Occipital lobe (tissue), 2 donors: Measurements from ENCODE around the gene MAPT. TPM values are rescaled to one million over a fixed set of nuclear protein-coding genes. Genes with fewer than 3 reads are reported as not detected.
A peak's percentile ranks its signal among the peaks of the same experiment; 100 is the strongest.
"Not testable (repeated sequence)": the region's sequence is repeated elsewhere in the genome, so short reads cannot be mapped to it uniquely, and the experiment has no call there.

ENCODE experiments used
- DNase-seq: peaks from one replicate; lab custom pipeline; 2025; lab: John Stamatoyannopoulos, UW
- total RNA-seq: library from RNA; depleted of rRNA; stranded (reverse); fragments of >200 nt; gene quantifications from one replicate; pipeline ENCODE4 v1.2.3, GENCODE V29; 2014

Gene MAPT
- total RNA-seq, 1 donor from 2014 or later: 93.1 TPM

DNA sequence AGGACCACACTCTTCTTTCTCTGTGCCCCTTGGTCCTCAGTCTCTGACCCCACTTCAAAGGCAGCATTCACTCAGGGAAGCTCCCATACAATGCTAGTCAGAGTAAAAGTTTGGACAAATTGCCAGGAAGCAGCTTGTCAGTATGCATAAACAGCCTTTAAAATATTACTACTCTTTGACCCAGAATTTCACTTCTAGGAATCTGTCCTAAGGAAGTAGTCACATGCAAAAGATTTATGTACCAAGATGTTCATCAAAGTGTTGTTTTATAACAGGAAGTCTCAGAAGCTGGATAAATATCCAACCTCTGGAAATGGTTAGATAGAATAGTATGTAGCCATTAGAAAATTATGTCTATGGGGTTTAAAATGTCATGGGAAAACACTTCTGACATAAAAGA lies 31.0 kb downstream of the MAPT start:
- DNase-seq: no peak

DNA sequence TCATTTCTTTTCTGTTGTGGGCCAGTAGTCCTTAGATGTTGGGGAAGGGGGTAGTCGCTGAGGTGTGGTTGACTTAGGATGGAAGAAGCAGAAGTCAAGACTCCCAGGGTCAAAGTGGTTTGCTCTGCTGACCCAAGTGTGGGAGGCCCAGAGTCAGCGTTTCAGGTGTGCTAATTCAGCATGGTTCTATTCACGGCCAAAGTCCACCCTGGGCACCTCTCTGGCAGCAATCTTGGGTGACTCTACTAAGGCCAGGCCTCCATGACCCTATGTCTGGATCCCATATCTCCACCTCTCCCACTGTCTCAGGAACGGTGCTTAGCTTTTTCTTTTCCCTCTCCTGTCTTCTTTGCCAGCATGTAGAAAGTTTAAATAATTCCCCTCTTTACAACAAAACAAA lies 32.9 kb downstream of the MAPT start:
- DNase-seq: no peak

DNA sequence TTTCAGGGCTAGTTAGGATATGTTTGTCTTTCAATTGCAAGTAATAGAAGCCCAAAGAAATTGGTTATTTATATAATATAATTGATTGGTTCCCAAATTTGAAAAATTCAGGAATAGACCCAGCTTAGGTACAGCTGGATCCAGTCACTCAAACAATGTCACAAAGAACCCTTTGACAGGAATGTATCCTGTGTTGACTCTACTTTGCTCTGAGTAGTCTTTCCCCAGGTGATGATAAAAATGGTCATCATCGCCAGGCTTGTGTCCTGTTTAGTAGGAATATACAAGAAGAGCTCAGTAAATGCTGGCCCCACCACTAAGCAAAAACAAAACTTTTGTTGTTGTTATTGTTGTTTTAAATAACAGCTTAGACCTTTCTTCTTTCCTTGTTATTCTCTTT lies 35.0 kb downstream of the MAPT start:
- DNase-seq: no peak

DNA sequence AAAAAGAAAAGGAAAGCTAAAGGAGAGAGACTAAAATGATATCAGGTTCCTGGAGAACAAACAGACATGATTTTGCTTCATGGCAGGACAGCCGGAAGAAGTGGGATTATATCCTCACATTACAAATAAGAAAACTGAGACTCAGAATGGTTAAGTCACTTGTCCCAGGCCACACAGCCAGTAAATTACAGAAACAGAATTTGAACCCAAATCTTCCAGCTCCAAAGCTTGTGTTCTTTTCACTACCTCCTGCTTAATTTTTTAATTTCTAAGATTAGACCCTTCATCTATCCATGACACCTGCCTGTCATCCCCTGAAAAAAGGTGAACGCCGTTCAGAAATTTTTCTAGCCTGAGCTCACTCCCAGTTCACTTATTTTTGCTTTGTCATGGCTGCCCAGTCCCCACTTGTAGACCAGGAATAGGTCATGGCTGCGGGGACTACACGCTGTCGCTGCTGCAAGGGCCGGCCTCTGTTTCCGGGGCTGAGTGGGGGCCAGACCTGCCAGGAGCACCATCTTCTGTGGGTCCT lies 36.1 kb downstream of the MAPT start:
- no peak for DNase-seq

DNA sequence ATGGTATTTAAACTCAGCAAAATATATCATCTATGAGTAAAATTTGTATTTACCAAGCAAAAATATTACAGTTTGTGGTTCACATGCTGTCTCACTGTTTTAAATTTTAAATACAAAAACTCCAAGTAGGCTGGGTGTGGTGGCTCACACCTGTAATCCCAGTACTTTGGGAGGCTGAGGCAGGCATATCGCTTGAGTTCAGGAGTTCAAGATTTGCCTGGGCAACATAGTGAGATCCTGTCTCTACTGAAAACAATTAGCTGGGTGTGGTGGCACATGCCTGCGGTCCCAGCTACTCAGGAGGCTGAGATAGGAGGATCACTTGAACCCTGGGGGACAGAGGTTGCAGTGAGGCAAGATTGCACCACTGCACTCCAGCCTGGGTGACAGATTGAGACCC lies 37.3 kb downstream of the MAPT start:
- no peak for DNase-seq

DNA sequence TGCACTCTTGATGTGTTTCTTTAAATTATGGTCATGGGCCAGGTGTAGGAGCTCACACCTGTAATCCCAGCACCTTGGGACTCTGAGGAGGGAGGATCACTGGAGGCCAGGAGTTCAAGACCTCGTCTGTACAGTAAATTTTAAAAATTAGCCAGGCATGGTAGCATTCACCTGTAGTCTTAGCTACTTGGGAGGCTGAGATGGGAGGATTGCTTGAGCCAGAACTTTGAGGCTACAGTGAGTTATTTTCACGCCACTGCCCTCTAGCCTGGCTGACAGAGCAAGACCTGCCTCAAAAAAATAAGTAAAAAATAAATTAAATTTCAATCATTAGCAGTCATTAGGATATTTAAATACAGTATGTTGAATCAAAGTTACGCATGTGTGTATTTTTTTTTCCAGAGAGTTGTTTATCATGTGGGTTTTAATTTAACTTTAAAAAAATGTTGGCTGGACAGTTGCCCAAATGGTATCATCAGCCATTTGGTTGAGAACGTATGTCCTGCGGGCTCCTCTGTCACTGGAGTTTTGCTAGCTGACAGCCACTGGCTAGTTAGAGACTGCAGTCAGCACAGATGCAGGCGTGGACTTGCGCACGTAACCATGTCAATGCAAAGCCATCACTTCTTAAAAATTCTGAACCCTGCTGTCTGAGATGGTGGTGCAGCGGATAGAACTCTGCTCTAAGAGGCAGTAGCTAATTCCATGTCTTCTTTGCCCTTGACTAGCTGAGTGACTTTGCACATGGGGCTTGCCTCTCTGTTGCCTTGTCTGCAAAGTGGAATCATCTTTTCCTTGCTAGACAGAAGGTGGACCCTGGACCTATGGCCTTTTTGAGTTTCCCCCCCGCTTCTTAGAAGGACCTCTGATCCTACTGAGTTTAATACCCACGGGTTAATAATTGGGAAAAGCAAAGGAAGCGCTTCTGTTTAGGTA lies 40.0 kb downstream of the MAPT start:
- DNase-seq: no peak

DNA sequence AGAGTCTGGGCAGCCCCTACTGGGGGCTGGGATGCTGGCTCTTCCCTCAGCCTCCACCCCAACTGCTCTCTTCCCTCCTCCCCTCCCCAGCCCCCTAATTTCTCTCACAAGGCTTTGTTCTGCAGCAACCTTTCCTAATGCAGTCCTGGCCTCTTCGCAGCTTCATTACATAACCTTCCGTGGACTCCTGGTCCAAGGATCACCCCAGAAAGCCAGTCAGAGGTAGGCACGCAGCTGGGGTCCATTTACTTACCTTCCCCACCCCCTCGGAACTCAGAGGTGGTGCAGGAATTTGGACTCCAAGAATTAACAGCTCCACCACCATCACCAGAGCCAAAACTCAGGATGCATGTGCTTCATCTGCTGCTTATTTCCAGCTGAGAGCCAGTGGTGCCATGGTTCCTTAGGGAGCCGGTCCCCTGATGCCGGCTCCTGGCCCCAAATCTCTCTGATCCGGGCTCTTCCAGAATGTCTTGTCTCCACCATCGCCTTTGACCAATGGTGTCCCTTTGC lies 40.9 kb downstream of the MAPT start:
- no peak for DNase-seq

DNA sequence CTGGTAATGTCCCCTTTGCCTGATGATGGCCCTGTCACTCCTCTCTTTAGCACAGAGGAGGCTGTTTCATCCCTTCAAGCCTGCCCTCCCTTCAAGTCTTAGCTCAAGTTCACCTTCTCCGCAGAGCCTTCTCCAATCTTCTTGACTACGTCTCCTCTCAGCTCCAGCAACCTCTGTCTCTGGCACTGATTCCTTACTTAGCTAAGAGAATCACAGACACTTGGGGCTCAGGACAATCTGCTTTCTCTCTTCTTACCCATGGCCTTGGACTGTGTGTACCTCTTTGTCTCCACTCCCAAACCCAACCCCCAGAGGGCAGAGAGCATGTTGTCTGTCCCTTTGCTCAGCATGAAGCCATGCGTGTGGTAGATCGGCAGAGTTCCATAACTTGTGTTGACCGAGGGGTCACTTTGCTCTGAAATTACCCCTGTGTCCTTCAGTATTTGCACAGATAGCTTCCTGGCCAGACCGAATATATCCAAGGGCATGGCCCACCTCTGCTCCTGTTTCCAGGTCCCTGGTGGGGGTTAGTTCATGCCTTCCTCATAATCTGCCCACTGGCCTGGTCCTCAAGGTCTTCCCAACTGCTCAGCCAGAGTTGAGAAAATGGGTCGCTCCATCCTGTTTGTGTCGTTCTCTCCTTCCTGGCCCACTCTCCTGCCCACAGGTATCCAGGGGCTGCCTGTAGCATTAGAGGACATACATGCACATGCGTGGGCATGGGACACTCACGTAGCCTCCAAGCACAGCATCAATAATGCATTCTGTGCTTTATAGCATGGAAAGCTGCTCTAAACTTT lies 41.6 kb downstream of the MAPT start:
- DNase-seq: no peak

DNA sequence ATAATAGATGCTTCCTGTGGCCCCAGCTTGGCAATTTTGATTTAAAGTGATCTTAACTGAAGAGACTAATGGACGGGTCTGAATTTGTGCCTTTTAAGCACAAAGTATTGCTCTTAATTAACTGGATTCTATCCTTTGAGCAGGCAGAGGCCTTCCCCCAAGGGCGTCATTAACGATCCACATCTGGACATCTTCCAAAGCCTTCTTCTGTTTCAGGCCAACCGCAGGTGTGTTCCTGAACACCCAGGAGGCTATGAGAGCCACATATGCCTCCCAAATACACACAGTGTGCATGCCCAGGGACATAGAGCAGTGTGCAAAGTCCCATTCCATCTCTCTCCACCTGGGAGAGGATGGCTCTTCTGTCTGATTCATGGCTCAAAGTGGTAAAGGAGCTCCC lies 42.3 kb downstream of the MAPT start:
- no peak for DNase-seq

DNA sequence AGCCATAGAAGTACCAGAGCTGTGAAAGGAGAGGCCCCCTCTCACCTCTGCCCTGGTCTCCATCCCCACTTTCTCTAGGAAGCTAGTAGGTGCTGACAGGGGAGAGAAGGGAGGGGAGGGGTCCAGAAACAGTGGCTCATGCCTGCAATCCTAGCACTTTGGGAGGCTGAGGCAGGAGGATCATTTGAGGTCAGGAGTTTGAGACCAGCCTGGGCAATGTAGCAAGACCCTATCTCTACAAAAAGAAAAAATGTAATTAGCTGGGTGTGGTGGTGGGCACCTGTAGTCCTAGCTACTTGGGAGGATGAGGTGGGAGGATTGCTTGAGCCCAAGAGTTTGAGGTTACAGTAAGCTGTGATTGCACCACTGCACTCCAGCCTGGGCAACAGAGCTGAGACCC lies 42.8 kb downstream of the MAPT start:
- DNase-seq: not testable (repeated sequence)

DNA sequence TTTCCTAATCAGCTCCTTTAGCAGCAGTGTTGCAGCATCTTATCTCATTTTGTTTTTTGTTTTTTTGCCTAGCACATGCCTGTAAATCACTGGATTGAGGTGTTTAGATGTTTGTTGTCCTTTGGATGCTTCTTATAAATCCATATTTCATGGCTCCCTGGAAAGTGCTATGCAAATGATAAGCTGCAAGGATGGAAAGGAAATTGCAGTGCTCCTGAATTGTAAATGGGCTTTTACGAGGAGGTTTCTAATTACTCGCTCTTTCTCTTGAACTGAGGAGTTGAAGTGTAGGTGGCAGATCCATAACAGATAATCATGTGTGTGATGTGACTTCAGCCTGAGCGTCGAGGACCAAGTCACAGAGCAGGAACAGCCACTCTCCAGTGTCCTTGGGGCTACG lies 45.0 kb downstream of the MAPT start:
- DNase-seq: no peak

DNA sequence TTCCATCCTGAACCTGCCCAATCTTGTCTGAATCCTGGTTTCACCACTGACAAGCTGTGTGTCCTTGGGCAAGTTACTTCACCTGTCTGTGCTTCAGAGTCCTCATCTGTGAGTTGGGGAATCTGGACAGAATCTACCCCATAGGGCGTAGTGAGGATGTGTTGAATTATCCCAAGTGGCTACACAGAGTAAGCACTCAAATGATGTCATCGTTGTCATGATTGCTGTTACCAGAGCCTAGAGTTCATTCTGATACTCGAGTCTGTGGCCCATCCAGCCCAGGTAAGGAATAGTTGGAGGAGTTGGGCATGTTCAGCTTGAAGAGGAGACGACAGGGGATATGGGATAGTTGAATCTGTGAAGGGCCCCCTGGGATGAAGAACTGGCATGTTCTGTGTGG lies 45.9 kb downstream of the MAPT start:
- DNase-seq: no peak

DNA sequence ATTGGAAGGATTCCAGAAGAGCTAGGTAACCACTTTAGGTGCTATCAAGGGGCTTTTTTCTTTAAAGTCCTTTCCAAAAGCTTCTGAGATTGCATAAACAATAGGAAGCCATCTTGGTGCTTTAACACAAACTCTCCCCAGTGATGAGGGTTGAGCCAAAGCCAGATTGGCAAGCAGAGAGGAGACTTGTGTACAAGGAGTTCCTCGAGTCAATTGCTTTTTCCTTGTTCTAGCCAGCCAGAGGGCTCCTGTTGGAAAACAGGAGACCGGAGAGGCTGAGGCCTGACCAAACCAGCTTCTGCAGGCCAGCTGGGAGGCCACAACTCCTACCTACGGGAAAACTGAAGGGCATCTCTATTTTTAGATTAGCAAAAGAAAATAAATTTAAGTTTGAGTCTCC lies 46.5 kb downstream of the MAPT start:
- DNase-seq: peak; percentile 30

DNA sequence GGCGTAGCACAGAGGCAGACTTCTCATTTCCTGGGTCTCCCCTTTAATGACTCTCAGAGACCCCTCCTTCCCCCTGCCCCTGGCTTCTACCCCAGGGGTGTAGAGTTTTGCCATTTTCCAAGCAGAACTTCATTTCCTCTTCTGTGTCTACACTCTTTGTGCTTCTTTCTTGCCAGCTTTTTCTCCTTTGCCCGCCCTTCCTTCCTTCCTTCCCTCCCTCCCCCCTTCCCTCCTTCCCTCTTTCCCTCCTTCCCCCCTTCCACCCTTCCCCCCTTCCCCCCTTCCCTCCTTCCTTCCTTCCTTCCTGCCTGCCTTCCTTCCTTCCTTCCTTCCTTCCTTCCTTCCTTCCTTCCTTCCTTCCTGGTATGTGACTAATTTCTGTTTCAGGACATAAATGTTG lies 47.0 kb downstream of the MAPT start:
- DNase-seq: no peak

DNA sequence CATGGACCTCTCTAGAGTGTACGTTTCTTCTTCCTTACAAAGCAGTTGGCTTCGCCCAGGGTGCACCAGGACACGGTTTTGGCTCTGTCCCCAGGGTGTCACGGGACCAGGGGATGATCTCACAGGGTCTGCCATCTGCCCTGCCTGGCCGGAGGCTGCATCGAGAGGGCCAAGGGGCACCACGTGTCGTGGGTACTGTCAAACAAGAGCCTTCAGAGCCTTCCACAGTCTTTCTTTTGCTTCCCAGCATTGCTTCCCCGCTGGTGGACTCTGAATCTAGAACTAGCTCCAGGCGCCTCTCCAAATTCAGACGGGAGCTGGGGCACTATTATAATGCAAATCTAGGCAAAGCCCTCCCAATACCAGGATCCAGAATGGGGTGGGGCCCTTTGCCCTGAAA lies 47.9 kb downstream of the MAPT start:
- peak; percentile 95 for DNase-seq

DNA sequence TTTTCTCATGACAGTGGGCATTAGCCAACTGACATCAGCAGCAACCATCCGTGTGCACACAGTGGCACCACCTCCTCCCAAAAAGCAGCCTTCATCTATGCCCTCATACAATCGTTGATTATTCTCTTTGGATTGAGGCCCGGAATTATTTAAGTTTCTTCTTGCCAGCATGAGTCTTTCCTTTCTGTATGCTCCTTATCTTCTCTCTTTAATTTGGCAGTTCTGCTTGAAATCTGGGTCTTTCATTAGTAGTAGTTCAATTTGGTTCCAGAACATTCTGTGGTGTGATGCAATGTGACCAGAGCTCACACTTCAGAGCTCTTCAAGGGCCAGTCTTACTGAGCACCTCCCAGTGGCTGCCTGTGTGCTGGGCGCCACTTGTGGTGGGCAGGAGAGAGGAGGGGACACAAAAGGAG lies 52.5 kb downstream of the MAPT start:
- no peak for DNase-seq

DNA sequence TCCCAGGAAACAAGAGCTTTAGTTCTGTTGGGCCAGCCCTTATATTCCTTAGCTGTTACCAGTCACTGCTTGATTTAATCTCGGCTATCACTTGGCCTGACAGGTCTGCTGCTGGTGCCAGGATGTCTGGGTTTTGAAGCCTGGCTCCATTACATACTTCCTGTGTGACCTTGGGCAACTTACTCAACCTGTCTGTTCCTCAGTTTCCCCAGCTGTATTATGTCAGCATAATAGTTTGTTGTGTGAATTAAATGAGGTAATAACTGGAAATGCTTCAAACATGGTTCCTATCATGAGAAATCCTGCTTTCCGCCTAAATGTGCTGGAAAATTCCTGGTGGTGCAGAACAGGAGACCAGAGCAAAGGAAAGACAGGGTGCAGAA lies 54.1 kb downstream of the MAPT start:
- DNase-seq: no peak

DNA sequence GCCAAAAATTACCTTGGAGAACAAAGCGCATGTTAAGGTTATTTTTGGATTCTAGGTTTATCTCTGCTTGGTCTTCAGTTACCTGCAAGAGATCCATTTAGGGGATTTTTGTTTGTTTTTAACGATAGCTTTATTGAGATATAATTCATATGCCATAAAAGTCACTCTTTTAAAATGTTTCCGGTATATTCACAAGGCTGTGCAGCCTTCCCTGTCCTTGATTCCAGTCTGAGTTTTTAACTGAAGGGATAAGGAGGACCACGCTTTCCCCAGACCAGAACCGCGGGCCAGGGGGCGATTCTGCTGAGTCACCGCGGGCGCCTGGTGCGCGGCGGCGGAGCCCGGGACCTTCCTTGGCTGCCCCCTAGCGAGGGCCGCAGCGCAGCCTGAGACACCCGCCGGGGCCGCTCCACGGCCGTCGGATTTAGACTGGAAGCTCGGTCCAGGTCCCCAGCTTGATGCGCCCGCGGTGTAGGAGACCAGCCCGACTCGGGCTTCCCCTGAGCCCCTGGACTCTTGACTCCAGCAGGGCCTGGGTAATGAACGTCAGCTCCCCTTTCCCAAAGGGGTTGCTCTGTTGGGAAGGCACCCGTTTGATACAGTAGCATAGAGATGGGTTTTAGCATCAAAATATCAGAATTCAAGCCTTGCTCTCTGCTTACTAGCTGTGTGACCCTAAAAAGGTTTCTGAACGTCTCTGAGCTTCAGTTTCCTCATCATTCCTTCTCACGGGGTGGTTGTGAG lies 54.7 kb downstream of the MAPT start:
- DNase-seq: peak; percentile 52

DNA sequence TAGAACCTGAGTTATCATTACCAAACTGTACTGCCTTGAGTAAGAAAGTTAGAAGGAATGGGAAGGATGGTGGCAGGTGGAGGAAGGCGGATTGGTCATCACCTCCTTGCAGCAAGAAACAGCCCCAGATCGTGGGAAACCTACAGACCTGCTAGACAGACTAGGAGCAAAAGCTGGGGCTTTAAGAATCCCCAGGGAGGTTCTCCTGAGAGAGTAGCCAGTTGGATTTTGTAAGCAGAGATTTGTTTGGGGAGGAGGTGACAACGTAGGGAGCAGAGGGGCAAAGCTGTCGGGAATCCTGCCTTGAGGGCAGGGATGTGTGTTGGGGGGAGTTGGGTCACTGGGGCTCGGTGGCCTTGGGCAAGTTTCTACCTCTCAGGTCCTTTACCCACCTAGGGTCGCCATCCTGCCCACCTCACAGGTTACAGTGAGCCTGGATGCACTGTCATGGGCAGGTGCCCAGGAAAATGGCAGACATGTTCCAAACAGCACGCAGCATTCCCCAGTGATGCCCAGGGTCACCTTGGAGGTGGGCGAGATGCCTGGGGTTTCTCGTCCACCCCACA lies 55.5 kb downstream of the MAPT start:
- no peak for DNase-seq

DNA sequence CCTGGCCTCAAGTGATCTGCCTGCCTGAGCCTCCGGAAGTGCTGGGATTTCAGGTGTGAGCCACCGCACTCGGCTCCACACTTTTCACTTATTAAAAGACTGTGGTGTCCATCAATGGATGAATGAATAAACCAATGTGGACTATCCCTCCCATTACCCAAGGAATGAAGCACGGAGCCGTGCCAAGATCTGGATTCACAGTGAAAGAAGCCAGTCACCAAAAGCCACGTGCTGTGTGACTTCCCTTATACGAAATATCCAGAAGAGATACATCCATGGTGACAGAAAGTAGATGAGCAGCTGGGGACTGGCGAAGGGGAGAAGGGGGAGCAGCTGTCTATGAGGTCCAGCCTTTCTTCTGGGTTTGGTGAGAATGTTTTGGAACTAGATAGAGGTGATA lies 56.5 kb downstream of the MAPT start:
- no peak for DNase-seq

DNA sequence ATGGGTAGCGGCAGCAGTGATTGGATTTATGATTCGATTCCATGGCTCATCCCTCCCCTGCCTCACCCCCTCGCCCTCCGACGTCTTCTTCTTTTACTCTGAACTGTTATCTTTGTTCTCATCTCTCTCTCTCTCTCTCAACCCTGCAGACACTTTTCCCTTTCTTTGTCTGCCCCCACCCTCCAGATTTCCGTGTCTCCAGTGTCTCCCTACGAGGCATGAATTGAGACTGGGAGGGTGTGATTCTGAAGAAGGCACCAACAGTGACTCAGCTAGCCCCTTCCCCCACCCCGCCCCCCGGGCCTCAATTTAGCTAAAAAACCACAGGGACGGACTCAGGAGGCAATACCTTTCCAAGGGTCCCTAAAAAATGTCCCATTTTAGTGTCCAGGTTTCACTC lies 57.0 kb downstream of the MAPT start:
- DNase-seq: no peak
